GM19438 (cell line): ENCODE measurements around the gene SPINK1.
"Not testable (repeated sequence)": the region's sequence is repeated elsewhere in the genome, so short reads cannot be mapped to it uniquely, and the experiment has no call there.

ENCODE experiments used
- ATAC-seq: cut with Tn5 transposase; IDR thresholded peaks from one replicate; pipeline ENCODE4 v1.9.1; 2021; ENCODE audit warnings: low read depth; ENCODE audit not compliant: unreplicated experiment

The SPINK1 gene

GRCh38 chr5:147831465-147831864, at the start of gene SPINK1:
Gene SPINK1 (minus strand): TSS chr5:147831671. CDS start chr5:147831577, 94 bp downstream.
- no peak for ATAC-seq

- ATAC-seq, result no peak
Observed at GRCh38 chr5:147880487-147880886, 49.0 kb upstream of the SPINK1 start.

GRCh38 chr5:147879784-147880183, 48.3 kb upstream of the SPINK1 start:
- no peak for ATAC-seq

GRCh38 chr5:147878066-147878759, 46.7 kb upstream of the SPINK1 start, which contains the start of gene SCGB3A2:
Gene SCGB3A2 (plus strand): TSS chr5:147878711. CDS start chr5:147878804, 93 bp downstream.
- ATAC-seq, result no peak

GRCh38 chr5:147876626-147877025, 45.2 kb upstream of the SPINK1 start:
- no peak for ATAC-seq

- ATAC-seq, result no peak
Observed at GRCh38 chr5:147876141-147876540, 44.7 kb upstream of the SPINK1 start.

- no peak for ATAC-seq
Observed at GRCh38 chr5:147874910-147875367, 43.5 kb upstream of the SPINK1 start.

- ATAC-seq, result not testable (repeated sequence)
Observed at GRCh38 chr5:147874118-147874875, 42.8 kb upstream of the SPINK1 start.

GRCh38 chr5:147872744-147873435, 41.4 kb upstream of the SPINK1 start:
- ATAC-seq, result not testable (repeated sequence)

- not testable (repeated sequence) for ATAC-seq
Observed at GRCh38 chr5:147871980-147872549, 40.6 kb upstream of the SPINK1 start.

GRCh38 chr5:147869892-147870291, 38.4 kb upstream of the SPINK1 start:
- ATAC-seq, result not testable (repeated sequence)

- ATAC-seq, result no peak
Observed at GRCh38 chr5:147869112-147869511, 37.6 kb upstream of the SPINK1 start.

- no peak for ATAC-seq
Observed at GRCh38 chr5:147863454-147864158, 32.1 kb upstream of the SPINK1 start.

- ATAC-seq, result no peak
Observed at GRCh38 chr5:147860641-147861025, 29.2 kb upstream of the SPINK1 start.

- no peak for ATAC-seq
Observed at GRCh38 chr5:147859962-147860640, 28.6 kb upstream of the SPINK1 start.

- ATAC-seq, result no peak
Observed at GRCh38 chr5:147858565-147858964, 27.1 kb upstream of the SPINK1 start.

- peak; percentile 80 for ATAC-seq
Observed at GRCh38 chr5:147857302-147858129, 26.0 kb upstream of the SPINK1 start.

GRCh38 chr5:147856801-147857200, 25.3 kb upstream of the SPINK1 start:
- ATAC-seq, result no peak

- ATAC-seq, result no peak
Observed at GRCh38 chr5:147855774-147856069, 24.3 kb upstream of the SPINK1 start.
